ENCODE data around the gene SPATA32.
"Not testable (repeated sequence)": the region's sequence is repeated elsewhere in the genome, so short reads cannot be mapped to it uniquely, and the experiment has no call there.

The SPATA32 gene, protein sequence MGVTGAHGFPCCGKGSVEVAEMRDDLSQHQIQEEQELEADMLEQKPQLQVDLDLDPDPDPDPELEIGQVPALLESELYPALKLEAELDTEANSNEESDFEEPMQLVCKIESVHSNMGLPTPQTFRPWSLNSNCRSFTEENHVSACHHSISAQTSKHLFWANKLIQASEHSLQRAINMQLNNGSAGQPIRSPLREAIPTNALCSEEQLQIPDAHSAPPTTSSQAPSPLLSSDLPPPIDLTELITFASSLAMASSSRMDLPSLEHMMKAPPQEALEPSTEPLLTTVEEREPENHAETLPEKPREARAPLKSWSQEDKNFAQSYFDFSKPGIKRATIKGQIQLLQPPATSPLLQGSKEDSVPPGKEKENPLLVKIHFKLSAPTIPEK

GRCh38 chr17:45261577-45262515 is at the start of gene SPATA32:
TSS of gene SPATA32 (minus strand) at chr17:45262094. CDS start at chr17:45262016, 78 bp downstream.
- DNase-seq, result peak; percentile 77

GRCh38 chr17:45311401-45311759 is 49.5 kb upstream of the SPATA32 start:
- no peak for DNase-seq

GRCh38 chr17:45310380-45311324 is 48.8 kb upstream of the SPATA32 start:
- no peak for DNase-seq

- DNase-seq, result no peak
Measured at GRCh38 chr17:45309400-45309799, 47.5 kb upstream of the SPATA32 start.

GRCh38 chr17:45308840-45309239 is 46.9 kb upstream of the SPATA32 start:
- DNase-seq, result no peak

DNA sequence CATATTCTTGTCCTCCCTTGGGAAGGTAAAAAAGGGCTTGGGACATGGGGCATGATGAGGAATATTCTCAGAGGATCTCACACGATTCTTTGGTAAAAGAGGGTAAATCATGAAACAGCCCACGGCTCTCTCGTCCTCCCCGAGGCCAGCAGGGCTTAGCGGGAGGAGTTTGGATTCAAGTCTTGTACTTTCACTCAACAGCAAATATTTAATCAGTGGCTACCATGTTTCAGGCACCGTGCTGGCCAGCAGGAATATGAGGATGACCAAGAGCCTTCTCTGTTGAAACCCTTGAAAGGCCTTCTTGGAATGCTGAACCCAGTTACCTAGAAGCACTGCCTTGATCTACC is 46.1 kb upstream of the SPATA32 start:
- DNase-seq, result no peak

GRCh38 chr17:45307290-45308015 is 45.6 kb upstream of the SPATA32 start:
- peak; percentile 78 for DNase-seq

DNA sequence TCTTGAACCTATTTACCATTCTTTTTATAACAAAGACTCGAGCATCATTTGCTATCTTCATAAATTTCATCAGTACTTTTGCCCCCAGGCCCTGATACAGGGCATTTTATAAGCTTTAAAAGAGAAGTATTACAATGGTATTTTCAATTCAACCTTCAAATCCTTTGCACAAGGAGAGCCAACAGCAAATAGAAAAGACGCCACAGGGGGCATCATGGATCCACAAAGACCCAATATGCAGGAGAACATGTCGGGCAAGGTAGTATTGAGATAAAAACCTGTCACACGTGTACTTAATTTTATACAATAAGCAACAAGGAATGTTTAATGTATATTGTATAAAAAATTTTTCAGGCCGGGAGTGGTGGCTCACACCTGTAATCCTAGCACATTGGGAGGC is 44.7 kb upstream of the SPATA32 start:
- no peak for DNase-seq

GRCh38 chr17:45306094-45306493 is 44.2 kb upstream of the SPATA32 start:
- no peak for DNase-seq

- DNase-seq, result no peak
Measured at GRCh38 chr17:45305530-45306087, 43.7 kb upstream of the SPATA32 start.

- DNase-seq, result peak; percentile 63
Measured at GRCh38 chr17:45302649-45303173, 40.8 kb upstream of the SPATA32 start.

- not testable (repeated sequence) for DNase-seq
Measured at GRCh38 chr17:45302220-45302619, 40.3 kb upstream of the SPATA32 start.

GRCh38 chr17:45301674-45302073 is 39.8 kb upstream of the SPATA32 start:
- DNase-seq, result no peak

DNA sequence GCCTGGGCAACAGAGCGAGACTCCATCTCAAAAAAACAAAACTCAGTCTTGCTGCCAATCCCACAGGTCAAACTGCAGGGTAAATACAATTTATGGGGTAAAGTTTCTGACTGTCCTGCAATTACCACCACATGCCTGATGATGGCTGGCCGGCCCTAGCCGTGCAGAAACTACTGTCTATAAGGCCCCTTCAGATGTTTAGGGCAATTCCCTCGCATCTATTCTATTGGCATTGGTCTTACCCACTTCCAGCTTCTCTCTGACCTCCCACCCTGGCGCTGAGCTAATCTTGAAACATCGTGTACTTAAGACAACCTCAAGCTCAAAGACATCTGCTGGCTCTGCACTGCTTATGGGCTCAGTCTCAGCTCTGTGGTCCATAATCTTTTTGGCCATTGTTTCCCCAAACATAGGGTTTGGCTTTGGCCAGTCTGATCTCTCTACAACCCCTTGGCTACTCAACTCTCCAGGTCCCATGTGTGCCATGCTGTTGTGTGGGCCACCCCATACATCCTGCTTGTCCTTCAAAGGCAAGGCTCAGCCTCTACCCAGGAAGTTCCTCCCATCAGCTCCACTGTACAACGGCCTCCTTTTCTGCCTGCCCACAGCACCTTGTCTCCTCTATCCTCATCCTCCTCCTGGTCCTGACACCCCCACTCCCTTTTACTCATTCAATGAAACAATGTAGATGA is 38.3 kb upstream of the SPATA32 start:
- DNase-seq, result no peak

DNA sequence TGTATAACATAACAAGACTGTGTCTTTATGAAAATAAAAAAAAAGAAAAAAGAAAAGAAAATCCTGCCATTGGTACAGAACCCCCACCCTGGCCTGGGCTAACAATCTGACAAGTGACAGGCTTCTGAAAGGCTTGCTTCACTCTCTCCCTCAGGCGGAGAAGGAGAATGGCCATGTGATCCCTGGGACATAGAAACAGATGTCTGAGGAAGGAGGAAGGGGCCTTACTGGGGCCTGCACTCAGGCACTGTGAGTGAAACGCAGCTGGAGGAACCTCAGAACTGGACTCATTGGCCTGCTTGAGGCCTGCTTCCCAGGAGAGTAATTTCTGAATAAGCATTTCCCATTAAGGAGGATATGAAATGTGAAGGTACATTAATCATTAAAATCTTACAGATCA is 37.5 kb upstream of the SPATA32 start:
- DNase-seq, result no peak

DNA sequence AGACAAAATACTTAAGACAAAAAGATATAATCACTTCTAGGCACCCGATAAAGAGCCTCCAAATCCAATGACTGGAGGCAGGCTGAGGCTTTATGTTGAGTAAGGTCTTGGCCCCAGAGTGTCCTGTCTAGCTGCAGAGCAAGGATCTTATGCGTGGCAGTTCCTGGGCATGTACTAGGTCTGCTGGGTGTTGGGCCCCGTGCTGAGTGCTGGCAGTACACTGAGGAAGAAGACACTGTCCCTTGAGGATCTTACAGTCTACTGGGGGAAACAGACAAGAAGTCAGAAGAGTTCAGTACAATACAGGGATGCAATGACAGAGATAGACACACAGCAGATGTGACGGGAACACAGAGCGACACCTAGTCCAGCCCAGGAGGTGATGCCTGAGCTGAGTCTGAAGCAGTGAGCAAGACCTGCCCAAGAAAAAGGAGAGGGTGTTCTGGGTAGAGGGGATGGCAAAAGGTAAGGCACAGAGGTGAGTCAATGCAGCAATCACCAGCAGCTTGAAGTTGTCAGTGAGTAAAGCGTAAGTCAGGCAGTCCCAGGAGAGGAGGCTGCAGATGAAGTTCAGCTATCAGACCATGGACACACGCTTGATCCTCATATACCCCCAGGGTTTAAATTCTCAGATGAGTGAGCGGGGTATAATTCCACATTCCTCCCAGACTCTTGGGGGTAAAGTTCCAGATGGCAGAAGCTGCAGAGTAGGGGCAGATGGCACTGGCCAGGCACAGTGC is 36.8 kb upstream of the SPATA32 start:
- no peak for DNase-seq

- no peak for DNase-seq
Measured at GRCh38 chr17:45296833-45297124, 34.9 kb upstream of the SPATA32 start.

DNA sequence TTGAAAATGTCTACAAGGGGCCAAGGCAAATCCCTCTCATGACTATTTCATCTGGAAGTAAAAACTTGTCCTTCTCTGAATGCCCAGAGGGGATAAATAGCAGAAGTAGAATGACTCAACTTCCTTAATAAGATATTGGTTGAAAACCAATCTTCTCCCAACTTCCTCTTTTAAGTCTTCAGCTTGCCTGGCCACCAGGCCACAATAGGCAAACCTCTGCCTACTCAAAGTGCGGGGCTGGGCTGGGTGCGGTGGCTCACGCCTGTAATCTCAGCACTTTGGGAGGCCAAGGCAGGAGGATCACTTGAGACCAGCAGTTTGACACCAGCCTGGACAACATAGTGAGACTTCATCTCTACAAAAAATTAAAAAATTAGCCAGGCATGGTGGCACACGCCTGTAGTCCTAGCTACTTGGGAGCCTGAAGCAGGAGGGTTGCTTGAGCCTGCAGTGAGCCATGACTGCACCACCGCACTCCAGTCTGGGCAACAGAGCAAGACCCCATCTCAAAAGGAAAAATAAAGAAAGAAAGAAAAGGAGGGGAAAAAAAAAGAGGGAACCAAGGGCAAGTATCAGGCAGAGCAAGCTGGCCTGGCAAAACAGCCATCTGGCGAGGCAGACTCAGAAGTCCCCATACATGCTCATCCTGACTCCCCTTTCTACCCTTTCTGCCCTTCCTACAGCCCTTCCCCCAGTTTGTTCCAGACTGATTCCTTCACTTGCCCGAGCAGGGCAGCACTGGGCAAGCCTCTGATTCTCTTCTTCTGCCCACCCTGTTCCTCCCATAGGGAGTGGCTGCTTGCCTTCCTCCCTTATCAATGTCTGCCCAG is 34.3 kb upstream of the SPATA32 start:
- no peak for DNase-seq

GRCh38 chr17:45294506-45294905 is 32.6 kb upstream of the SPATA32 start:
- no peak for DNase-seq
